Measurements from ENCODE around the gene MACO1.

The MACO1 gene

DNA sequence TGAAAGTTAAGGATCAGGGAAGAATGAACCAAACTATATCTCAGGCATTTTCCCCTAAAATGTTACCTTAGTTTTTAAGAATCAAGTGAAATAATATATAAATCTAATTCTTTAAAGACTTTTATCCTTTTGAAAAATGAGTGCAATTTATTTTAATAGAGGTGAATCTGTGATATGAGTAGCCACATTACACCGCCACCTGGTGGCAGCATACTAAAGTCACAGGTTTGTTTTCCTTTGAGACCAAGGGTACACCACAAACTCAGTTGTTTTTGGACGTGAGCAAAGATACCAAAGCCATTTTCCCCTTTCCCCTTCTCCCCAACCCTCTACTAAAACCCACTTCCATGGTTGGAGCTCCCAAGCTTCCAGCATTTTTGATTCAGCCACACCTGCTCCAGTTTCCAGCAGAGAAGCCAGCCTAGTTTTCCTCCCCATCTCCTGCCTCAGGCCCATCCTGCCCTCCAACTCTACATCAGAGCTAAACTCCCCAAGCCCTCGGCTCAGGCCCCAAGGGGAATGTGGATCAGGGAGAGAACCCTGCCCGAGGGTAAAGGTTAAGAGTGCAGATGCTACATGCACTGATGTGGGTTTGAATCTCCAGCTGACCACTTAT is 89.9 kb downstream of the MACO1 start:
- H3K27ac ChIP-seq, result no peak overlapping the region
- H3K4me3 ChIP-seq (ENCODE audit: low read depth, low read length), result no peak overlapping the region
- peaks cover 2% of the 10 kb centered on the region for H3K27me3 ChIP-seq (replicated peaks)
- no peaks in the 10 kb centered on the region for H3K36me3 ChIP-seq (replicated peaks)
- in situ Hi-C loops (cut with HindIII; ENCODE audit: low pct_ligation_motif_present, low sequenced_read_pairs), result no loop called here
- DNase-seq, result peak; percentile 47
- TF ChIP-seq, protein P1, sequence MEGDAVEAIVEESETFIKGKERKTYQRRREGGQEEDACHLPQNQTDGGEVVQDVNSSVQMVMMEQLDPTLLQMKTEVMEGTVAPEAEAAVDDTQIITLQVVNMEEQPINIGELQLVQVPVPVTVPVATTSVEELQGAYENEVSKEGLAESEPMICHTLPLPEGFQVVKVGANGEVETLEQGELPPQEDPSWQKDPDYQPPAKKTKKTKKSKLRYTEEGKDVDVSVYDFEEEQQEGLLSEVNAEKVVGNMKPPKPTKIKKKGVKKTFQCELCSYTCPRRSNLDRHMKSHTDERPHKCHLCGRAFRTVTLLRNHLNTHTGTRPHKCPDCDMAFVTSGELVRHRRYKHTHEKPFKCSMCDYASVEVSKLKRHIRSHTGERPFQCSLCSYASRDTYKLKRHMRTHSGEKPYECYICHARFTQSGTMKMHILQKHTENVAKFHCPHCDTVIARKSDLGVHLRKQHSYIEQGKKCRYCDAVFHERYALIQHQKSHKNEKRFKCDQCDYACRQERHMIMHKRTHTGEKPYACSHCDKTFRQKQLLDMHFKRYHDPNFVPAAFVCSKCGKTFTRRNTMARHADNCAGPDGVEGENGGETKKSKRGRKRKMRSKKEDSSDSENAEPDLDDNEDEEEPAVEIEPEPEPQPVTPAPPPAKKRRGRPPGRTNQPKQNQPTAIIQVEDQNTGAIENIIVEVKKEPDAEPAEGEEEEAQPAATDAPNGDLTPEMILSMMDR (IDR thresholded peaks at IDR 0.05; ENCODE audit: low read depth, low read length, missing control alignments), result peak; percentile 75

DNA sequence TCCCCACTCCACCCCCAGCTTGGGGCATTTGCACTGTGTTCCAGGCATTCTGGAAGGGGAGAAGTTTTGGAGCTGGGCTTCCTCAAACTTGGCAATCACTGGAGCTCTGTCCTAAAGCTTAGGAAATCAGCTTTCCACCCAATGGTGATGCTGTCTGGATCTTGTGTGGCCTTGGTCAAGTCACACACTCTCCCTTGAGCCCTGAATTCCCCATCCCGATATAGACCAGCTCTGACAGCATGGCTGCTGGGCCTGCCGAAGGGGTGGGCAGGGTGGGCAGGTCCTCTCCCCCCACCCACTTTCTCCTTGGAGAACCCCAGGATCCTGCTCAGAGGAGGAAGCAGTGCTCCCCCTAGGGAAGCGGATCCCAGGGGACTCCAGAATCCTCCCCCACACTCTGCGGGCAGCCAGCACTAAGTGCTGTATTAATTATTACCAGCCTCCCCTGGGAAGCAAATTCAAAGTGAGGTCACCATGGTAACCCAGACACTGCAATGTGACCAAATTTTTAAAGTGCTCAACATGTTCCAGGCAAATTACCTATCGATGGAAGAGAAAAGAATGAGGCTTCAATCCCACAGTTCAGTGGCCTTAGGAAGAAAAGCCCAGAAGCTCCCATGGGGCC is 91.4 kb downstream of the MACO1 start:
- no peaks in the 10 kb centered on the region for H3K36me3 ChIP-seq (replicated peaks)
- H3K27ac ChIP-seq, result no peak overlapping the region
- peaks cover 2% of the 10 kb centered on the region for H3K27me3 ChIP-seq (replicated peaks)
- DNase-seq, result no peak
- in situ Hi-C loops (cut with HindIII; ENCODE audit: low pct_ligation_motif_present, low sequenced_read_pairs), result no loop called here
- TF ChIP-seq, protein P1 (IDR thresholded peaks at IDR 0.05; ENCODE audit: low read depth, low read length, missing control alignments), result no peak
- no peak overlapping the region for H3K4me3 ChIP-seq (ENCODE audit: low read depth, low read length)

DNA sequence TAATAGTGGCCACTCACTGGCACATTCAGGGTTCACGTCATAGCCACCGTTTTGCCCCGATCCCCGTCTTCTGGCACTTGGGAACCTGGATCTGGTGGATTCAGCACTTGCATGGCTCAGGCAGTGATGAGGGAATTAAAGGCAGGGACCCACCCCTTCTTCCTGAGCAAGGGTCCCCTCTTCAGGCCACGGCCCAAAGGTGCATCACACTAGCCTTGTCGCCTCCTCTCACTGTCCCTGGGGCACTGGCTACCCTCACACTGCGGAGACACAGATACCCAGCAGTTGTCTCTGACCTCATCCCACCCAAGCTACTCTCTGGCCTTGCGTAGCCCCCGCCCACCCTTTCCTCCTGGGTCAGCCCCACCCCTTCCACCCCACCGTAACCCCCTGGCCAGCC is 92.8 kb downstream of the MACO1 start:
- DNase-seq, result peak; percentile 18
- no peak overlapping the region for H3K4me3 ChIP-seq (ENCODE audit: low read depth, low read length)
- H3K27ac ChIP-seq, result no peak overlapping the region
- in situ Hi-C loops (cut with HindIII; ENCODE audit: low pct_ligation_motif_present, low sequenced_read_pairs), result no loop called here
- TF ChIP-seq, protein P1 (IDR thresholded peaks at IDR 0.05; ENCODE audit: low read depth, low read length, missing control alignments), result peak; percentile 73
- no peaks in the 10 kb centered on the region for H3K36me3 ChIP-seq (replicated peaks)
- peaks cover 2% of the 10 kb centered on the region for H3K27me3 ChIP-seq (replicated peaks)

DNA sequence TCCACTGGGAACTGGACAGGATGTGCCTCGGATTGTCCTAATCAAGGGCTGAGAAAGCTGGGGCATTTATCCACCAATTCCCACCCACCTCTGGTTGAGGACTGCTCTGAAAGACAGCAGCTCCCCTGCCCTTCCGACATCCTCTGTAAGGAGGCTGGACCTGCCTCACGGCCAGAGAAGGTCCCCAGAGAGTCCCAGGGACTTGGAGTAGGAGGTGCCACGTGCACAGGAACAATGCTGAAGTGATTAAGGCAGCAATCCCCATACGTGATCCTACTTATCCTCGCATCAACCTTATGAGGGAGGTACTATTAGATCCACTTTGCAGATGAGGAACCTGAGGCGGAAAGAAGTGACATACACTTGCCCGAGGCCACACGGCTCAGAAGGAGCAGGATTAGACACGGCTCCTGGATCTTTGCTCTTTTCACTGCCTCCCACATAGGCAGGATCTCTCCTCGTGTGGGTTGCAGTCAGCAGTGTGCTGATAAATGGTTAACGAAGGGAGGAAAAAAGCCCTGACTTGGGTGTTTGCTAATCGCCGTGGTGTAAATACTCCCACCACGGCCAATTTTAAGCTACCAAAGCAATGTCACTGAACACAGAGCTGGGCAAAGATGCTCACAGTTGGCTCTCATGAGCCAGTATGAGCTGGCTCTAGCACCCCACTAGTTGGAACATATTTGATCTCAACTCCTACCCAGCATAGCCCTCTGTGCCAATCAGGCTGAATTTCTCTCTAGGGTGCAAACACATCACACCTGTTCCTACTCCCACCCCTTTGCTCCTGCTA is 94.1 kb downstream of the MACO1 start:
- in situ Hi-C loops (cut with HindIII; ENCODE audit: low pct_ligation_motif_present, low sequenced_read_pairs), result no loop called here
- DNase-seq, result no peak
- H3K27ac ChIP-seq, result no peak overlapping the region
- TF ChIP-seq, protein P1 (IDR thresholded peaks at IDR 0.05; ENCODE audit: low read depth, low read length, missing control alignments), result no peak
- peaks cover 2% of the 10 kb centered on the region for H3K27me3 ChIP-seq (replicated peaks)
- no peak overlapping the region for H3K4me3 ChIP-seq (ENCODE audit: low read depth, low read length)
- H3K36me3 ChIP-seq (replicated peaks), result no peaks in the 10 kb centered on the region

DNA sequence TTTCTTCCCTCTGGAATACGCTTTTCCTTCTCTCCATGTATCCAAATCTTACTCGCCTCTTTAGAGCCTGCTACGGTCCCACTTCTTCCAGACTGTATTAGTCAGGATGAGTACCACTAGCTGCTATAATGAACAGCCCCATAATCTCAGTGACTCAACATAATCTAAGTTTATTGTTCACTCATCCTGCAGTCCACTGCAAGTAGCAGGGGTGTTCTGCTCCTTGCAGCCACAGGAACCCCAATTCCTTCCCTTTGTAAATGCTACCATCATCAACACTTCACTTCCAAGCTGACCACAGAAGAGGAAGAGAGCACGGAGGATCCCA is 94.6 kb downstream of the MACO1 start:
- in situ Hi-C loops (cut with HindIII; ENCODE audit: low pct_ligation_motif_present, low sequenced_read_pairs), result no loop called here
- H3K27me3 ChIP-seq (replicated peaks), result peaks cover 2% of the 10 kb centered on the region
- TF ChIP-seq, protein P1 (IDR thresholded peaks at IDR 0.05; ENCODE audit: low read depth, low read length, missing control alignments), result no peak

More for the DNA sequence above, 94.6 kb downstream of the MACO1 start:
- no peaks in the 10 kb centered on the region for H3K36me3 ChIP-seq (replicated peaks)
- H3K4me3 ChIP-seq (ENCODE audit: low read depth, low read length), result no peak overlapping the region
- no peak for DNase-seq
- H3K27ac ChIP-seq, result no peak overlapping the region
